Mesendoderm (in vitro differentiated cells): ENCODE results near the gene EDAR.
A peak's percentile ranks its signal among the peaks of the same experiment; 100 is the strongest.

Experiments used
- DNase-seq: peaks from one replicate; pipeline ENCODE4 v3.0.0; 2013
- H2AK5ac ChIP-seq: 2 replicates; pipeline ENCODE4 v1.6.1; 2013; ENCODE audit warnings: low read length, inconsistent platforms
- H2BK120ac ChIP-seq: 2 replicates; pipeline ENCODE4 v1.6.1; 2013; ENCODE audit warnings: low read depth, mild to moderate bottlenecking, low read length, moderate library complexity, mixed read lengths
- H2BK15ac ChIP-seq: replicated peaks from 2 replicates; pipeline ENCODE4 v1.6.1; 2013; ENCODE audit warnings: low read depth, mild to moderate bottlenecking, moderate library complexity
- H2BK5ac ChIP-seq: 2 replicates; pipeline ENCODE4 v1.6.1; 2013; ENCODE audit warnings: low read length, inconsistent platforms
- H3K18ac ChIP-seq: 2 replicates; pipeline ENCODE4 v1.6.1; 2013; ENCODE audit warnings: mild to moderate bottlenecking, low read length, mixed read lengths
- H3K23ac ChIP-seq: one replicate; pipeline ENCODE4 v1.6.1; 2013; ENCODE audit warnings: low read length
- H3K27ac ChIP-seq: 2 replicates; pipeline ENCODE4 v1.5.1; 2013; ENCODE audit warnings: low read depth, mild to moderate bottlenecking, inconsistent platforms, low read length, moderate library complexity
- H3K27me3 ChIP-seq: 2 replicates; pipeline ENCODE4 v1.6.1; 2013; ENCODE audit warnings: low read length, control low read depth, mild to moderate bottlenecking, inconsistent platforms; ENCODE audit not compliant: insufficient read depth, poor library complexity
- H3K36me3 ChIP-seq: 2 replicates; pipeline ENCODE4 v1.6.1; 2013; ENCODE audit warnings: low read length, inconsistent platforms; ENCODE audit not compliant: control insufficient read depth, insufficient read depth
- H3K4ac ChIP-seq: one replicate; pipeline ENCODE4 v1.6.1; 2013; ENCODE audit warnings: low read depth, mild to moderate bottlenecking, low read length, moderate library complexity
- H3K4me1 ChIP-seq: 2 replicates; pipeline ENCODE4 v1.6.1; 2013; ENCODE audit warnings: low read depth, low read length, inconsistent platforms; ENCODE audit not compliant: control insufficient read depth
- H3K4me2 ChIP-seq: 2 replicates; pipeline ENCODE4 v1.6.1; 2013; ENCODE audit warnings: low read length
- H3K4me3 ChIP-seq: 2 replicates; pipeline ENCODE4 v1.5.1; 2013; ENCODE audit warnings: mild to moderate bottlenecking, low read length
- H3K56ac ChIP-seq: one replicate; pipeline ENCODE4 v1.6.1; 2013; ENCODE audit warnings: low read length
- H3K79me1 ChIP-seq: 2 replicates; pipeline ENCODE4 v1.6.1; 2013; ENCODE audit warnings: low read length, inconsistent platforms
- H3K79me2 ChIP-seq: 2 replicates; pipeline ENCODE4 v1.6.1; 2013; ENCODE audit warnings: mild to moderate bottlenecking, low read length; ENCODE audit not compliant: control insufficient read depth, insufficient read depth
- H3K9ac ChIP-seq: 2 replicates; pipeline ENCODE4 v1.6.1; 2013; ENCODE audit warnings: low read length, inconsistent platforms
- H4K5ac ChIP-seq: one replicate; pipeline ENCODE4 v1.6.1; 2013; ENCODE audit warnings: low read length
- H4K8ac ChIP-seq: one replicate; pipeline ENCODE4 v1.6.1; 2013; ENCODE audit warnings: low read depth, mild to moderate bottlenecking, control low read depth, low read length, moderate library complexity
- WGBS: extraction: QIAGEN DNeasy Blood & Tissue Kit; methylation state at CpG from one replicate; pipeline ENCODE4 v1.1.7; 2013; ENCODE audit warnings: low lambda C conversion rate, missing lambda C conversion rate; ENCODE audit not compliant: insufficient coverage; ENCODE audit errors: extremely low coverage; 5-methylcytosine and 5-hydroxymethylcytosine counted together

EDAR gene

DNA sequence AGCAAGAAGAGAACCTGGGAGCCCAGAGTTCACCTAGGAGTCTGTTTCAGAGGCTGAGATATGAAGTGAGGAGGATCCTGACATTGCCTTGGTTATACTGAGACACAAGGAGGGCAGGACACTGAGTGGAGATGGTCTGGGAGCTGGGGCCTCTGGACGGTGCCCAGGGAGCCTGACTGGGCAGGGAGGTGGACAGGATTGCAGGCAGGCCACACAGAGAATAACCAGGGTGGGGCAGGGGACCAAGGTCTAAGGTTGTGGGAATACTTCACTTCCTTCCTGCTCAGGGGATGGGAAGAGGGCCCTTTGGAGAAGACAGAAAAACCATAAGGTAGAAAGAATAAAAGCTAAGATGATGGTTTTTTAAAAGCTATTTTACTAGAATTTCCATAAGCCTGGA lies 18.7 kb downstream of the EDAR start:
- H3K4me2 ChIP-seq = no peak overlapping the region
- no peak overlapping the region for H3K9ac ChIP-seq
- no peak overlapping the region for H3K27ac ChIP-seq
- no peaks in the 10 kb centered on the region for H3K27me3 ChIP-seq
- no peak overlapping the region for H2BK120ac ChIP-seq
- no peak overlapping the region for H3K4me3 ChIP-seq
- WGBS = no CpG with 5 or more reads among the region's 1 CpG
- no peak overlapping the region for H4K5ac ChIP-seq
- no peaks in the 10 kb centered on the region for H3K79me1 ChIP-seq
- H2AK5ac ChIP-seq = no peak overlapping the region
- no peak for DNase-seq
- no peak overlapping the region for H2BK15ac ChIP-seq
- no peak overlapping the region for H3K23ac ChIP-seq
- H2BK5ac ChIP-seq = no peak overlapping the region
- no peak overlapping the region for H4K8ac ChIP-seq
- H3K4ac ChIP-seq = no peak overlapping the region
- no peak overlapping the region for H3K18ac ChIP-seq
- peaks cover 12% of the 10 kb centered on the region for H3K4me1 ChIP-seq
- H3K79me2 ChIP-seq = no peaks in the 10 kb centered on the region
- H3K56ac ChIP-seq = no peak overlapping the region
- H3K36me3 ChIP-seq = no peaks in the 10 kb centered on the region

DNA sequence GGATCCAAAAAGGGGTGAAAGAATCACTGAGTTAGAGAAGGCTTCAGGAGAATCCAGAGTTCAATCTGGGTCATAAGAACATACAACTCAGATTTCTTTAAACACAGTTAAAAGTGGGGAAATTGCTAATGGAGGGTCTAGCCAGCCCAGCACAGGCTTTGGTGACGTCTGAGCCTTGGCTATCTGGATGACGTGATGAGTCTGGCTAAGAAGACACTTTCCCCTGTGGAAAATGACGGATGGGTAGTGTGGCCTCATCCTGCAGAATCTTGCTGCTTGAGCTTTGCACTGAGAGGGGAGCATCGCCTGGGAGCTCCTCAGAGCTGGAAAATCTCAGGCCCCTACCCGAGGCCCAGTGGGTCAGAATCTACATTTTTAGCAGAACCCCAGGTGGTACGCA lies 19.2 kb downstream of the EDAR start:
- H3K4me2 ChIP-seq = no peak overlapping the region

DNA sequence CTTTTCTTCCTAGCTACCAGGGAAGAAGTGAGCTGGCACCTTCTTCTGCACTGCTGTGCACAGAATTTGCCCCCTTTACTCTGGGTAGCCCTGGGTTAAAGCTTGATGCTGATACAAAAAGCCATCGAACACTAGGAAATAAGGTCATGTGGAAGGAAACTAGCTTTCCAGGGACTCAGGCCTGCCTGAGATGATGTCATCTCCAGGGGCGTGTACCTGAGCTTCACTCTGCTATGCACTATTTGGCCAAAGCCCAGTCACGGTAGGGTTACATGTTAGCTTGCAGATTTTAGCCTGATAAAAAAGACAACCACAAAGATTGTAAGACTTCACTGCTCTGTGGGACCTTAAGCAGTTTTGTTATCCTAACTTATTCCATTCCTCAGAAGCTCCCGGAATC lies 20.4 kb downstream of the EDAR start:
- no peak overlapping the region for H3K4me3 ChIP-seq
- no peak overlapping the region for H3K27ac ChIP-seq
- no peaks in the 10 kb centered on the region for H3K27me3 ChIP-seq
- H3K56ac ChIP-seq = peak overlapping the region; percentile 28
- no peaks in the 10 kb centered on the region for H3K36me3 ChIP-seq
- no peak overlapping the region for H3K9ac ChIP-seq
- H2BK5ac ChIP-seq = no peak overlapping the region
- H3K79me1 ChIP-seq = no peaks in the 10 kb centered on the region
- no peak overlapping the region for H2AK5ac ChIP-seq
- peak; percentile 66 for DNase-seq
- no peaks in the 10 kb centered on the region for H3K79me2 ChIP-seq
- peaks cover 12% of the 10 kb centered on the region for H3K4me1 ChIP-seq
- no peak overlapping the region for H4K8ac ChIP-seq
- H4K5ac ChIP-seq = no peak overlapping the region
- H3K4ac ChIP-seq = no peak overlapping the region
- H3K4me2 ChIP-seq = no peak overlapping the region
- no peak overlapping the region for H2BK15ac ChIP-seq
- H3K23ac ChIP-seq = peak overlapping the region; percentile 51
- no peak overlapping the region for H2BK120ac ChIP-seq
- no CpG with 5 or more reads among the region's 4 CpGs for WGBS
- no peak overlapping the region for H3K18ac ChIP-seq

More for the DNA sequence above, 19.2 kb downstream of the EDAR start:
- Histone ChIP-seq H3K4me1 (peaks cover 12% of the 10 kb centered on the region), H4K8ac (no peak overlapping the region), H3K56ac (no peak overlapping the region), H3K18ac (no peak overlapping the region), H3K79me1 (no peaks in the 10 kb centered on the region), H2BK5ac (no peak overlapping the region), H2BK15ac (no peak overlapping the region), H3K4ac (no peak overlapping the region), H4K5ac (no peak overlapping the region), H3K27ac (no peak overlapping the region), H3K79me2 (no peaks in the 10 kb centered on the region), H2BK120ac (no peak overlapping the region), H3K9ac (no peak overlapping the region), H3K23ac (no peak overlapping the region), H3K36me3 (no peaks in the 10 kb centered on the region), H3K4me3 (no peak overlapping the region), H3K27me3 (no peaks in the 10 kb centered on the region), H2AK5ac (no peak overlapping the region)
- no CpG with 5 or more reads among the region's 6 CpGs for WGBS
- DNase-seq = no peak

DNA sequence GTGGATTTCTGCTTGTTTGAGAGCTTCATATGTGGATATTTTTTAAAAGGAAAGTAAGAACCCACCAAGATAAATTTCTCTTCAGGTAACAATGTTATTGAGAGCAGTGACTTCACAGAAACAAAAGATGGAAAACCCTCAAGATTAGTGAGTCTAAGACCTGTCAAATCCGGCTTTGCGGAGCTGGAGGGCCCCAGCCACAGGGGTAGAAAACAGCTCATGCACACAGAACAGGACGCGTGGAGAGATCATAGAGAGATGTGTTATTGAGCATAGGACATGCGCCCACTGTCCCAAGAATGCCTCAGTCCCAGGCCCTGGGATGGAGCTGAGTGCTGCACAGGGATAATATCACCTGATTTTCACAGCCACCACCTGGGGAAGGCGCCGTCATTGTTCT lies 21.3 kb downstream of the EDAR start:
- Histone ChIP-seq H4K5ac (no peak overlapping the region), H4K8ac (no peak overlapping the region), H3K18ac (no peak overlapping the region), H3K23ac (no peak overlapping the region), H2BK5ac (no peak overlapping the region), H3K27ac (no peak overlapping the region), H3K4ac (no peak overlapping the region), H3K79me2 (no peaks in the 10 kb centered on the region), H2AK5ac (no peak overlapping the region), H3K4me2 (no peak overlapping the region), H3K36me3 (no peaks in the 10 kb centered on the region), H3K56ac (no peak overlapping the region), H3K27me3 (no peaks in the 10 kb centered on the region), H2BK120ac (no peak overlapping the region), H2BK15ac (no peak overlapping the region), H3K4me3 (no peak overlapping the region), H3K9ac (no peak overlapping the region), H3K4me1 (peaks cover 12% of the 10 kb centered on the region), H3K79me1 (no peaks in the 10 kb centered on the region)
- DNase-seq = no peak
- no CpG with 5 or more reads among the region's 7 CpGs for WGBS

DNA sequence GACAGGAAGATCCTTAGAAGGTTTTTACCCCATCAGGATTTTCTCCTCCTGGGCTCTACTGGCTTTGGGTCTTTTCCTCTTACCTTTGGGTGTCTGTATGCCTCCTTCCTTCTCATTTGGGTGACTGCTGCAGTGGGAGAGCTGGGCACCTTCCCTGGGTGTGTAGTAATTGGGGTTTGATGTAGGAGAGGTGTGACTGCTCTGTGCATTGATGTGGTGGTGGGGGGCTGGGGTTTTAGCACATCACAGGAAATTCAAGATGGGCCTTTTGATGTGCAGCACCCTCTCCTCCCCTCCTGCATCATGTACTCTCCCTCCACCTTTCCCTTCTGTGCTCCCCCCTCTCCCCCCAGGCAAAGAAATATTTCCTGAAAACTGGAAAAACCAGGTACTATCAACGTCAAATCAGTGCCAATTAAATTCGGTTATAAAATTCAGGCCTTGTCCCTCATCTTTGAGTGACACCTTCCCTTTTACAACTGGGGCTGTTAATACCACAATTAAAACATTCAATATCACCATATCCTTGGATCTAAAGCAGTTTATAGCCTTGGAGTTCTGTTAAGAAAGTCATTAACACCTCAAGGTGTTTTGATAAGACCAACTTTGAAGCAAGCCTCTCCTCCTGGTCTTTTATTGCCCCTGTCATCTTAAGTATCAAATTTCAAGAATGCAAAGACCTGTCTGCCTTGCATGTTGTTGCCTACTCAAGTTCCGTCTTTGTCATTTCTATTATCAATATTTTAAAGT lies 23.3 kb downstream of the EDAR start:
- Histone ChIP-seq H3K27ac (no peak overlapping the region), H3K4me3 (no peak overlapping the region), H2BK15ac (no peak overlapping the region), H3K27me3 (no peaks in the 10 kb centered on the region), H2BK5ac (no peak overlapping the region), H2BK120ac (no peak overlapping the region), H3K9ac (no peak overlapping the region), H3K4me2 (no peak overlapping the region), H3K23ac (no peak overlapping the region), H3K4me1 (peaks cover 12% of the 10 kb centered on the region), H2AK5ac (no peak overlapping the region), H3K18ac (no peak overlapping the region), H4K5ac (no peak overlapping the region), H4K8ac (no peak overlapping the region), H3K56ac (no peak overlapping the region), H3K36me3 (no peaks in the 10 kb centered on the region), H3K4ac (no peak overlapping the region), H3K79me2 (no peaks in the 10 kb centered on the region), H3K79me1 (no peaks in the 10 kb centered on the region)
- WGBS = no CpG with 5 or more reads among the region's 3 CpGs
- DNase-seq = peak; percentile 79

DNA sequence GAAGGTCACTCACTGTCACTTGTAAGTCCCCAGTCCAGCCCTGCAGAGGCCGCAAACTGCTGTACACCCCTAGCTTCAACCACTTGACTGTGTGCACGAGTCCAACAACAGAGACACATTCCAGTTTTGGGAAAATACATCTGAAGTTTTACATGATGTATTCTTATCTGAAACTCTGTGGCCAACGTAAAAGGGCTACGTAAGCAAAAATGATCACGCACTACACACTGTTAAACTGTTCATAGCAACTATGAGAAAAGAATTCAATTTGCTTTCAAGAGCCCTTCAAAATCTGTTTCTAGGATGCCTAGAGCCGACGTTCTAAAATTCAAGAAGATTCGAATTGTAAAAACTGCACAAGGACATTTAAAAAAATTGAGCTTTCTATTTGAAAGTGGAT lies 26.0 kb downstream of the EDAR start:
- WGBS = no CpG with 5 or more reads among the region's 8 CpGs
- H3K27me3 ChIP-seq = no peaks in the 10 kb centered on the region

More for the DNA sequence above, 26.0 kb downstream of the EDAR start:
- no peak overlapping the region for H3K56ac ChIP-seq
- no peak overlapping the region for H3K4me3 ChIP-seq
- H3K79me1 ChIP-seq = no peaks in the 10 kb centered on the region
- no peak overlapping the region for H3K18ac ChIP-seq
- H3K36me3 ChIP-seq = no peaks in the 10 kb centered on the region
- H3K23ac ChIP-seq = no peak overlapping the region
- no peak overlapping the region for H4K8ac ChIP-seq
- no peak overlapping the region for H3K27ac ChIP-seq
- H2BK120ac ChIP-seq = no peak overlapping the region
- no peak overlapping the region for H3K4me2 ChIP-seq
- peaks cover 9% of the 10 kb centered on the region for H3K4me1 ChIP-seq
- no peak overlapping the region for H3K4ac ChIP-seq
- DNase-seq = no peak
- H3K9ac ChIP-seq = no peak overlapping the region
- H4K5ac ChIP-seq = no peak overlapping the region
- no peak overlapping the region for H2BK15ac ChIP-seq
- no peaks in the 10 kb centered on the region for H3K79me2 ChIP-seq
- H2AK5ac ChIP-seq = no peak overlapping the region
- no peak overlapping the region for H2BK5ac ChIP-seq
